Spleen (tissue), 11 donors: ENCODE results near the gene CCDC81. TPM values are rescaled to one million over a fixed set of nuclear protein-coding genes. Genes with fewer than 3 reads are reported as not detected.
"Not testable (repeated sequence)": the region's sequence is repeated elsewhere in the genome, so short reads cannot be mapped to it uniquely, and the experiment has no call there.

Experiments
- DNase-seq: peaks from one replicate; pipeline ENCODE4 v3.0.0-alpha.2; 2020
- H3K27ac ChIP-seq, 8 donors: fragments of 200-600 bp; sonication (generic) in 7 of 8; 1 replicate in 4 of 8; 2 replicates in 4 of 8; pipeline versions ENCODE4 v1.5.0 to v1.8.0; 2016 to 2021; ENCODE audit warnings: inconsistent platforms in 4 of 8, mild to moderate bottlenecking in 4 of 8, moderate library complexity in 1 of 8
- H3K27me3 ChIP-seq, 7 donors: fragments of 200-600 bp; sonication (generic) in 6 of 7; replicated peaks in 1 of 7; 1 replicate in 4 of 7; 2 replicates in 3 of 7; pipeline versions ENCODE4 v1.5.0 to v1.8.0; 2016 to 2021; ENCODE audit warnings: inconsistent platforms in 3 of 7, mild to moderate bottlenecking in 1 of 7
- H3K36me3 ChIP-seq, 6 donors: fragments of 200-600 bp; sonication (generic) in 5 of 6; 1 replicate in 4 of 6; 2 replicates in 2 of 6; pipeline versions ENCODE4 v1.5.0 to v1.8.0; 2016 to 2021; ENCODE audit warnings: inconsistent platforms in 2 of 6
- H3K4me1 ChIP-seq, 6 donors: fragments of 200-600 bp; sonication (generic) in 5 of 6; 1 replicate in 3 of 6; 2 replicates in 3 of 6; pipeline versions ENCODE4 v1.5.0 to v1.8.0; 2016 to 2021; ENCODE audit warnings: inconsistent platforms in 3 of 6
- H3K4me3 ChIP-seq, 8 donors: fragments of 200-600 bp; sonication (generic) in 7 of 8; 1 replicate in 4 of 8; 2 replicates in 4 of 8; pipeline versions ENCODE4 v1.5.0 to v1.8.0; 2016 to 2021; ENCODE audit warnings: inconsistent platforms in 4 of 8, mild to moderate bottlenecking in 4 of 8, moderate library complexity in 2 of 8
- H3K9me3 ChIP-seq, 8 donors: fragments of 200-600 bp; sonication (generic) in 7 of 8; 1 replicate in 4 of 8; 2 replicates in 4 of 8; pipeline versions ENCODE4 v1.5.0 to v1.8.0; 2016 to 2021; ENCODE audit warnings: inconsistent platforms in 4 of 8
- POLR2A ChIP-seq, 3 donors: fragments of 450-650 bp; IDR thresholded peaks; one replicate each; pipeline ENCODE4 v1.5.1; 2017; ENCODE audit warnings: antibody characterized with exemption in 3 of 3, mild to moderate bottlenecking in 1 of 3
- POLR2AphosphoS5 ChIP-seq, 3 donors: sonication (generic); formaldehyde crosslinking; IDR thresholded peaks; one replicate each; pipeline ENCODE4 v1.5.1; 2017; ENCODE audit warnings: antibody characterized with exemption in 3 of 3
- WGBS, 5 donors: extraction: QIAGEN DNeasy Blood & Tissue Kit in 3 of 5; methylation state at CpG; one replicate each; pipeline versions ENCODE4 v1.1.5 to v1.1.7; 2013 to 2018; 5-methylcytosine and 5-hydroxymethylcytosine counted together
- intact Hi-C: fragments of 100-400 bp; cut with DNase I; formaldehyde crosslinking; loops from one replicate; pipeline ENCODE4 v1.15.0; 2023; ENCODE audit warnings: low total_unique reads
- polyA plus RNA-seq, 3 donors: library from polyadenylated mRNA; stranded (reverse); fragments of 200-250 nt; gene quantifications; one replicate each; pipeline ENCODE4 v1.2.1, GENCODE V29; 2013
- total RNA-seq, 7 donors: library from RNA; depleted of rRNA in 3 of 7; stranded (reverse); fragments of >200 nt in 3 of 7; fragmentation: NEBNext Ultra II Directional in 4 of 7; extraction: Animal tissue kit (Norgen Biotek cat#: 25700) in 4 of 7; gene quantifications; one replicate each; pipeline versions ENCODE4 v1.1.0 to v1.2.1, GENCODE V29; 2016 to 2021
- TF ChIP-seq, protein P1 (sequence below), 11 experiments: fragments of 200-600 bp in 7 of 11; fragments of 450-650 bp in 4 of 11; sonication (generic) in 4 of 11; IDR thresholded peaks in 8 of 11; conservative IDR thresholded peaks in 3 of 11; 1 replicate in 7 of 11; 2 replicates in 4 of 11; pipeline versions ENCODE4 v1.4.0 to v1.8.0; 2016 to 2021; ENCODE audit warnings: antibody characterized with exemption in 11 of 11, inconsistent platforms in 4 of 11, mild to moderate bottlenecking in 1 of 11
- donor health status: healthy with polysubstance abuse.
- donor health status: DM: no; HTN: no; CAD: no; lungs with moderate emphysema.
- donor health status: DM: no; HTN: no; CAD: no.
- donor health status: Bipolar disorder and iron deficiency.
- donor health status: healthy.
- donor health status: DM: no; HTN: no; CAD: no.
- donor health status: DM: yes; HTN: yes; CAD: no.

CCDC81 gene
- total and polyA plus RNA-seq, 10 donors, result 0.46 to 3.2 (median 0.83) TPM; not detected in 1

DNA sequence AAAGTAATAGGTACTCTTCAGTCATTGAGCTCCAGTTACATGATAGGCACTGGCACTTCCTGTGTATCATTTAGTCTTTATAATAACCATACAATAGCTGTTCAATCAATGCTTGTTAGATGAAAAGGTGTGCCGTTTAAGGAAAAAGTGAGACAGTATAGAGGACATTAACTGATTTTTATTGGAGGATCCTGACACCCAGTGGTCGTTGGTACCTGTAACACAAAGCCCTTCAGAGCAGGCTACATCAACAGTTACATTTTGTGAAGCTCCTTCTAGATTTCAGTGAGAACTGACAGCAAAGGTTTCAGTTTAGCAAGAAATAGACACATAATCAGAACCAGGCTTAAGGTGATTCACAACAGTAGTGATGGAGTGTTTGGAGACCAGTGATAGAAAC is 44.2 kb downstream of the CCDC81 start:
- 33 to 55% (median 39%) methylated on average over 2 of the region's 2 CpGs for WGBS, 5 donors
- no peak for DNase-seq
- TF ChIP-seq POLR2AphosphoS5 (IDR thresholded peaks at IDR 0.05) (no peak), POLR2A (IDR thresholded peaks at IDR 0.05) (no peak)
- TF ChIP-seq, protein P1, sequence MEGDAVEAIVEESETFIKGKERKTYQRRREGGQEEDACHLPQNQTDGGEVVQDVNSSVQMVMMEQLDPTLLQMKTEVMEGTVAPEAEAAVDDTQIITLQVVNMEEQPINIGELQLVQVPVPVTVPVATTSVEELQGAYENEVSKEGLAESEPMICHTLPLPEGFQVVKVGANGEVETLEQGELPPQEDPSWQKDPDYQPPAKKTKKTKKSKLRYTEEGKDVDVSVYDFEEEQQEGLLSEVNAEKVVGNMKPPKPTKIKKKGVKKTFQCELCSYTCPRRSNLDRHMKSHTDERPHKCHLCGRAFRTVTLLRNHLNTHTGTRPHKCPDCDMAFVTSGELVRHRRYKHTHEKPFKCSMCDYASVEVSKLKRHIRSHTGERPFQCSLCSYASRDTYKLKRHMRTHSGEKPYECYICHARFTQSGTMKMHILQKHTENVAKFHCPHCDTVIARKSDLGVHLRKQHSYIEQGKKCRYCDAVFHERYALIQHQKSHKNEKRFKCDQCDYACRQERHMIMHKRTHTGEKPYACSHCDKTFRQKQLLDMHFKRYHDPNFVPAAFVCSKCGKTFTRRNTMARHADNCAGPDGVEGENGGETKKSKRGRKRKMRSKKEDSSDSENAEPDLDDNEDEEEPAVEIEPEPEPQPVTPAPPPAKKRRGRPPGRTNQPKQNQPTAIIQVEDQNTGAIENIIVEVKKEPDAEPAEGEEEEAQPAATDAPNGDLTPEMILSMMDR (IDR thresholded peaks at IDR 0.05 in 8 of 11, conservative IDR thresholded peaks at IDR 0.05 in 3 of 11), result no peak

DNA sequence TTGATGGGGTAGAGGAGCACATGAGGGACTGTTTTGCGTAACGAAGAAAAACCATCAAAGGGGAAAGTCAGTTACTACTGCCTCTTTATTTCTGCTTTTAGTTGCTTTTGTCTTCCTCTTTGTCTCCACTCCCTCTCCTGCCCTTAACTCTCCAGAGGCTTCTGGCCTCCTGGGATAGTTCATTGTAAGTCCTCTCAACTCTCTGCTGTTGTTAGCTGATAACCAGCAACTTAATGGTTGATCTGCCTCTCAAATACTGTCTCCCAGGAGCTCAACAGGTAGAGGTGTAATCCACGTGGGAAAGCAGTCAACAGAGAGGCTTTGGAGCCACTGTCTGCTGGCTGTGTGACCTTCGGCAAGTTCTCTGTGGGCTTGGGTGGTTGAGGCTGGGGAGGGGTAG is 47.3 kb downstream of the CCDC81 start:
- Histone ChIP-seq H3K4me3 (no peak overlapping the region), H3K36me3 (no peaks in the 10 kb centered on the region), H3K27me3 (no peaks in the 10 kb centered on the region), H3K4me1 (no peaks in the 10 kb centered on the region), H3K27ac (no peak overlapping the region), H3K9me3 (peaks cover 0 to 14% (median 9%) of the 10 kb centered on the region in 8 donors)
- DNase-seq, result no peak
- 58 to 69% (median 61%) methylated on average over 4 of the region's 4 CpGs for WGBS, 5 donors
- intact Hi-C loops, result no loop called here
- TF ChIP-seq, protein P1 (IDR thresholded peaks at IDR 0.05 in 8 of 11, conservative IDR thresholded peaks at IDR 0.05 in 3 of 11), result no peak
- no peak for TF ChIP-seq POLR2A (IDR thresholded peaks at IDR 0.05)
- TF ChIP-seq POLR2AphosphoS5 (IDR thresholded peaks at IDR 0.05), result no peak

More for the DNA sequence above, 44.2 kb downstream of the CCDC81 start:
- Histone ChIP-seq H3K27me3 (no peaks in the 10 kb centered on the region), H3K9me3 (no peaks in the 10 kb centered on the region), H3K36me3 (no peaks in the 10 kb centered on the region), H3K4me1 (no peaks in the 10 kb centered on the region), H3K4me3 (no peak overlapping the region), H3K27ac (no peak overlapping the region)
- intact Hi-C loops, result no loop called here

DNA sequence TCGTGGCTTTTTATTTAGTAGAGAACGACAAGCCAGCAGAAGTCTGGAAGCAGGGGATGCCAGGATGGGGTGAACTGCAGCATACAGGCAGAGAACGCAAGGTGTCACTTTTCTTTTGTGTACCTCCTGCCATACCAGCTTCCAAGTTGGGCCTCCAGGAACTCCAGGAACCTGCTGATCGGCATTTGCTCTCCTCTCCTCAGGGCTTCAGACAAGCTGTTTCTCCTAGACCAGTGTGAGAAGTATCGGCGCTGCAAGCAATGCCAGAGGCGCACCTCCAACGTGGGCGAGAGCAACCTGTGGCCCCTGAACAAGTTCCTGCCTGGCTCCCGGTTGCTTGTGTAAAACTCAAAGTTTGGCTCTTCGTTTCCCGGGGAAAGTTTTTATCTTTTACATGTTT is 47.7 kb downstream of the CCDC81 start:
- 68 to 85% (median 69%) methylated on average over 12 of the region's 12 CpGs for WGBS, 5 donors
- intact Hi-C loops, result no loop called here
- Histone ChIP-seq H3K36me3 (no peaks in the 10 kb centered on the region), H3K27me3 (no peaks in the 10 kb centered on the region), H3K9me3 (peaks cover 0 to 18% (median 12%) of the 10 kb centered on the region in 8 donors), H3K4me1 (no peaks in the 10 kb centered on the region), H3K27ac (no peak overlapping the region), H3K4me3 (no peak overlapping the region)
- no peak for TF ChIP-seq POLR2AphosphoS5 (IDR thresholded peaks at IDR 0.05)
- TF ChIP-seq POLR2A (IDR thresholded peaks at IDR 0.05), result no peak
- TF ChIP-seq, protein P1 (IDR thresholded peaks at IDR 0.05 in 8 of 11, conservative IDR thresholded peaks at IDR 0.05 in 3 of 11), result no peak
- DNase-seq, result no peak

DNA sequence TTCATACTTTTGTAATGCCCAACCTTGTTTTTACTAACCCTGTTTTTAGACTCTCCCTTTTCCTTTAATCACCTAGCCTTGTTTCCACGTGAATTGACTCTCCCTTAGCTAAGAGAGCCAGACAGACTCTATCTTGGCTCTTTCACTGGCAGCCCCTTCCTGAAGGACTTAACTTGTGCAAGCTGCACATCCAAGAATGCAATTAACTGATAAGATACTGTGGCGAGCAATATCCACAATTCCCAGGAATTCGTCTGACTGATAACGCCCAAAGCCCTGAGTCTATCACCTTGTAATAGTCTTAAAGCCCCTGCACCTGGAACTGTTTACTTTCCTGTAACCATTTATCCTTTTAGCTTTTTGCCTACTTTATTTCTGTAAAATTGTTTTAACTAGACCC is 48.8 kb downstream of the CCDC81 start:
- intact Hi-C loops, H3K27ac ChIP-seq, H3K36me3 ChIP-seq, H3K27me3 ChIP-seq, DNase-seq, H3K4me1 ChIP-seq, H3K4me3 ChIP-seq: not testable (repeated sequence)
- 60 to 77% (median 69%) methylated on average over 4 of the region's 4 CpGs for WGBS, 5 donors
- H3K9me3 ChIP-seq, result peaks cover 0 to 21% (median 17%) of the 10 kb centered on the region in 8 donors

DNA sequence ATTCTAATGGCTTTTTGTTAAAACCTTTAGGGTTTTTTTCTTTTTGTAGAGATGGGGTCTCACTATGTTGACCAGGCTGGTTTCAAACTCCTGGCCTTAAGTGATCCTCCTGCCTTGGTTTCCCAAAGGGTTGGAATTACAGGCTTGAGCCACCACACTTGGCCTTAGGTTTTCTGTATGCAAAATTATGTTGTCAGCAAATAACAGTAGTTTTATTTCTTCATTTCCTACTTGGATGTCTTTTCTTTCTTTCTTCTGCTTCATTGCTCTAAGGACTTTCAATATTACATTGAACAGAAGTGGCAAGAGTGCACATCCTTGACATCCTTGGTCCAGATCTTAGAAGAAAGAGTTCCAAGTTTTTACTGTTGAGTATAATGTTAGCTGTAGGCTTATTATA is 52.8 kb downstream of the CCDC81 start:
- no peaks in the 10 kb centered on the region for H3K4me1 ChIP-seq
- no peaks in the 10 kb centered on the region for H3K27me3 ChIP-seq
- no peaks in the 10 kb centered on the region for H3K36me3 ChIP-seq

More for the DNA sequence above, 52.8 kb downstream of the CCDC81 start:
- peaks cover 0 to 30% (median 17%) of the 10 kb centered on the region in 8 donors for H3K9me3 ChIP-seq
- intact Hi-C loops, result no loop called here
- no peak for TF ChIP-seq POLR2AphosphoS5 (IDR thresholded peaks at IDR 0.05)
- TF ChIP-seq, protein P1 (IDR thresholded peaks at IDR 0.05 in 8 of 11, conservative IDR thresholded peaks at IDR 0.05 in 3 of 11), result no peak
- TF ChIP-seq POLR2A (IDR thresholded peaks at IDR 0.05), result no peak
- H3K4me3 ChIP-seq, result no peak overlapping the region
- no peak for DNase-seq
- H3K27ac ChIP-seq, result no peak overlapping the region
